ENCODE measurements around the gene CFAP251. TPM values are rescaled to one million over a fixed set of nuclear protein-coding genes. Genes with fewer than 3 reads are reported as not detected.

Gene CFAP251
- polyA plus RNA-seq, 1 donor (not counting 4 experiments of a cell fraction or from before 2014, with no cell fraction given): 74.2 TPM

DNA sequence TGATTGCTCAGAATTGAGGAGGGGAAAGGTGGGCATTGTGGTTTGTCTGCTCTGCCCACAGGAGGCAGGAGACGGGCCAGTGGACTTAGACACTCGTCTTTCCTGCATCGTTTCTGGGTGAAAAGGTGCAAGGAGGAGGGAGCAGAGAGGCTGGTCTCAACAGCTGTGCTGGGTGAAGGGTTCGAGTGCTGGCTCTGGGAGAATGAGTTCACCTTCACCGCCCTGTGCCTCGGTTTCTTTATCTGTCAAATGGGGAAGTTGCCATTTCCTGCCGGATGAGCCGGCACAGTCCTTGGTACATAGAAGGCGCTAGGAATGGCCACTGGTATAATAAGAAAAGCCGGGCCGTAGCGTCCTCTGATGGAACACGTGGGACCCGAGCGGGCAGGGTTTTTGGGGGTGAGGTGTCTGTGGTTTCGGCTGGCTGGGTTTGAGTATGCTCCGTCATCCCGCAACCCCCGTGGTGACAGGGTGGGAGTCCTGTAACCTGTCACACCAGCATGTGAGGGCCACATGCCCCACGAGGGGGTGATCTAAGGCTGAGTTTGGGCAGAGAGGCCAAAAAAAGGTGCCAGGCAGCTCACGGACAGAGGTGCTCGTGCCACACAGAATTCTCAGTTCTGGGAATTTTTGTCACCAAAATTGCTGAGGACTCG lies 110.6 kb downstream of the CFAP251 start:
- peaks cover 82% of the 10 kb centered on the region for H3K79me2 ChIP-seq (ENCODE audit: control insufficient read depth, insufficient read depth, low read length)

GRCh38 chr12:122029620-122030423 lies 111.4 kb downstream of the CFAP251 start:
- peak overlapping the region; percentile 20 for H2AFZ ChIP-seq (ENCODE audit: control insufficient read depth, low read length)
- dilution Hi-C loops (cut with MboI; ENCODE audit: extremely low pct_ligation_motif_present, low sequenced_read_pairs): no loop called here
- H3K4me3 ChIP-seq (ENCODE audit: control insufficient read depth in 2 of 3, extremely low read depth in 1 of 3, insufficient read depth in 2 of 3, low read depth in 1 of 3, low read length in 3 of 3): peak overlapping the region in 2 of 3 experiments; percentile 27 to 56
- FAIRE-seq: peak; percentile 44
- H3K4me1 ChIP-seq (ENCODE audit: control insufficient read depth, extremely low read depth, insufficient read depth, low read length): peaks cover 42% of the 10 kb centered on the region
- peak overlapping the region; percentile 47 for H3K27ac ChIP-seq (ENCODE audit: control insufficient read depth, insufficient read depth, low read length)
- peaks cover 3% of the 10 kb centered on the region for H4K20me1 ChIP-seq (ENCODE audit: control insufficient read depth, extremely low read depth, insufficient read depth, low read length)
- TF ChIP-seq CTCF (optimal IDR thresholded peaks at IDR 0.05 in 1 of 3, IDR thresholded peaks at IDR 0.05 in 1 of 3, conservative IDR thresholded peaks at IDR 0.05 in 1 of 3; ENCODE audit: extremely low read depth in 1 of 3, insufficient read depth in 2 of 3, low read length in 3 of 3): no peak
- H3K79me2 ChIP-seq (ENCODE audit: control insufficient read depth, insufficient read depth, low read length): peaks cover 77% of the 10 kb centered on the region
- peak overlapping the region; percentile 77 for H3K4me2 ChIP-seq (ENCODE audit: control insufficient read depth, extremely low read depth, insufficient read depth, low read depth, low read length)
- peaks cover 0 to 8% of the 10 kb centered on the region in 2 experiments for H3K36me3 ChIP-seq (ENCODE audit: control insufficient read depth in 2 of 2, extremely low read depth in 1 of 2, insufficient read depth in 2 of 2, low read length in 2 of 2)
- H3K9me1 ChIP-seq (ENCODE audit: control insufficient read depth, extremely low read depth, insufficient read depth, low read length): peaks cover 2% of the 10 kb centered on the region
- H3K9ac ChIP-seq (ENCODE audit: control insufficient read depth, extremely low read depth, insufficient read depth, low read length): peak overlapping the region; percentile 41
- no peaks in the 10 kb centered on the region for H3K27me3 ChIP-seq (ENCODE audit: control insufficient read depth, extremely low read depth, insufficient read depth, low read length)
- DNase-seq (ENCODE audit: low read depth, low spot score): no peak
- H3K9me3 ChIP-seq (ENCODE audit: control insufficient read depth, low read depth, low read length): no peaks in the 10 kb centered on the region

More for the DNA sequence above, 110.6 kb downstream of the CFAP251 start:
- no peaks in the 10 kb centered on the region for H3K9me3 ChIP-seq (ENCODE audit: control insufficient read depth, low read depth, low read length)
- peaks cover 3% of the 10 kb centered on the region for H4K20me1 ChIP-seq (ENCODE audit: control insufficient read depth, extremely low read depth, insufficient read depth, low read length)
- no peak overlapping the region for H3K9ac ChIP-seq (ENCODE audit: control insufficient read depth, extremely low read depth, insufficient read depth, low read length)
- no peak overlapping the region for H2AFZ ChIP-seq (ENCODE audit: control insufficient read depth, low read length)
- H3K4me2 ChIP-seq (ENCODE audit: control insufficient read depth, extremely low read depth, insufficient read depth, low read depth, low read length): no peak overlapping the region
- no peak overlapping the region for H3K27ac ChIP-seq (ENCODE audit: control insufficient read depth, insufficient read depth, low read length)
- dilution Hi-C loops (cut with MboI; ENCODE audit: extremely low pct_ligation_motif_present, low sequenced_read_pairs): no loop called here
- DNase-seq (ENCODE audit: low read depth, low spot score) (no peak), FAIRE-seq (no peak)
- H3K27me3 ChIP-seq (ENCODE audit: control insufficient read depth, extremely low read depth, insufficient read depth, low read length): no peaks in the 10 kb centered on the region
- peaks cover 44% of the 10 kb centered on the region for H3K4me1 ChIP-seq (ENCODE audit: control insufficient read depth, extremely low read depth, insufficient read depth, low read length)
- TF ChIP-seq CTCF (optimal IDR thresholded peaks at IDR 0.05 in 1 of 3, IDR thresholded peaks at IDR 0.05 in 1 of 3, conservative IDR thresholded peaks at IDR 0.05 in 1 of 3; ENCODE audit: extremely low read depth in 1 of 3, insufficient read depth in 2 of 3, low read length in 3 of 3): no peak
- TF ChIP-seq EZH2 (IDR thresholded peaks at IDR 0.05; ENCODE audit: low read length): no peak
- H3K36me3 ChIP-seq (ENCODE audit: control insufficient read depth in 2 of 2, extremely low read depth in 1 of 2, insufficient read depth in 2 of 2, low read length in 2 of 2): peaks cover 0 to 8% of the 10 kb centered on the region in 2 experiments
- H3K4me3 ChIP-seq (ENCODE audit: control insufficient read depth in 2 of 3, extremely low read depth in 1 of 3, insufficient read depth in 2 of 3, low read depth in 1 of 3, low read length in 3 of 3): no peak overlapping the region
- H3K9me1 ChIP-seq (ENCODE audit: control insufficient read depth, extremely low read depth, insufficient read depth, low read length): peaks cover 5% of the 10 kb centered on the region
